GDM1 (cell line): Measurements from ENCODE around the gene RFC2.

Source experiments
- DNase-seq: peaks from one replicate; lab custom pipeline; 2025; lab: John Stamatoyannopoulos, UW

Gene RFC2

GRCh38 chr7:74190259-74190658 lies 63.9 kb downstream of the RFC2 start:
- no peak for DNase-seq

- no peak for DNase-seq
These were observed 66.1 kb downstream of the RFC2 start for GRCh38 chr7:74187915-74188675.

- no peak for DNase-seq
These were observed 68.6 kb downstream of the RFC2 start for GRCh38 chr7:74185636-74186035.

GRCh38 chr7:74185016-74185415 lies 69.2 kb downstream of the RFC2 start:
- DNase-seq: no peak

- DNase-seq: no peak
These were observed 70.3 kb downstream of the RFC2 start for GRCh38 chr7:74183653-74184450.

GRCh38 chr7:74183142-74183541 lies 71.1 kb downstream of the RFC2 start:
- DNase-seq: no peak

GRCh38 chr7:74182453-74183090 lies 71.6 kb downstream of the RFC2 start:
- DNase-seq: no peak

- DNase-seq: no peak
These were observed 72.4 kb downstream of the RFC2 start for GRCh38 chr7:74181821-74182220.
